ENCODE data around the gene SLCO1C1. TPM values are rescaled to one million over a fixed set of nuclear protein-coding genes. Genes with fewer than 3 reads are reported as not detected.

Gene SLCO1C1
- total and polyA plus RNA-seq, 2 donors (not counting 3 experiments of a cell fraction or from before 2014, with no cell fraction given), result 0.07 to 0.66 TPM

- Histone ChIP-seq H2AFZ (ENCODE audit: low read depth, low read length) (no peak overlapping the region), H3K9me3 (replicated peaks; ENCODE audit: control insufficient read depth, insufficient read depth, low read length) (no peaks in the 10 kb centered on the region), H3K9ac (replicated peaks; ENCODE audit: extremely low read depth, insufficient read depth, low read length) (no peak overlapping the region), H3K9me1 (replicated peaks; ENCODE audit: control insufficient read depth, extremely low read depth, insufficient read depth, low read length) (no peaks in the 10 kb centered on the region), H3K36me3 (ENCODE audit: control insufficient read depth in 2 of 2, extremely low read depth in 1 of 2, insufficient read depth in 2 of 2, low read length in 2 of 2) (peaks cover 3 to 8% of the 10 kb centered on the region in 2 experiments), H4K20me1 (replicated peaks; ENCODE audit: control insufficient read depth, extremely low read depth, insufficient read depth, low read length) (no peaks in the 10 kb centered on the region), H3K4me3 (replicated peaks in 1 of 3; ENCODE audit: insufficient read depth in 1 of 3, low read depth in 1 of 3, low read length in 3 of 3) (no peak overlapping the region), H3K4me1 (ENCODE audit: control insufficient read depth, extremely low read depth, insufficient read depth, low read length) (no peaks in the 10 kb centered on the region), H3K27me3 (ENCODE audit: control insufficient read depth in 2 of 2, insufficient read depth in 2 of 2, low read length in 2 of 2) (no peaks in the 10 kb centered on the region), H3K79me2 (ENCODE audit: control insufficient read depth, insufficient read depth, low read length) (no peaks in the 10 kb centered on the region), H3K27ac (ENCODE audit: insufficient read depth, low read depth, low read length) (no peak overlapping the region), H3K4me2 (ENCODE audit: insufficient read depth, low read length) (no peak overlapping the region)
- no TSS peak for BruUV-seq (replicated peaks)
- ChIA-PET POLR2A (no interaction called here), CTCF (interaction anchor here (1.4 kb wide), 1 partner anchor 36 kb away, joined by 4 read pairs; no protein-coding TSS in a partner anchor)
- FAIRE-seq, result no peak
- intact Hi-C loops (cut with micrococcal nuclease) (no loop called here), dilution Hi-C loops (cut with MboI; ENCODE audit: extremely low pct_ligation_motif_present, low sequenced_read_pairs) (no loop called here)
- no peak for TF ChIP-seq FOS (IDR thresholded peaks at IDR 0.05; ENCODE audit: borderline replicate concordance, insufficient read depth, low read length)
- no peak for TF ChIP-seq CTCF (IDR thresholded peaks at IDR 0.05; ENCODE audit: extremely low read depth in 1 of 2, insufficient read depth in 1 of 2, low read depth in 1 of 2, low read length in 2 of 2)
- TF ChIP-seq POLR2A (IDR thresholded peaks at IDR 0.05; ENCODE audit: low read depth, low read length), result no peak
- TF ChIP-seq EZH2 (IDR thresholded peaks at IDR 0.05; ENCODE audit: borderline replicate concordance, low read depth, low read length, severe bottlenecking), result no peak
- no peak for TF ChIP-seq JUN (IDR thresholded peaks at IDR 0.05; ENCODE audit: borderline replicate concordance, insufficient read depth, insufficient read length, low read depth)
- no peak for TF ChIP-seq MYC (IDR thresholded peaks at IDR 0.05; ENCODE audit: low read depth, low read length)
- no peak for TF ChIP-seq POLR2AphosphoS5 (IDR thresholded peaks at IDR 0.05; ENCODE audit: insufficient read depth, low read depth, low read length)
- TF ChIP-seq GATA2 (IDR thresholded peaks at IDR 0.05; ENCODE audit: insufficient read depth, insufficient read length, low read depth, low read length), result no peak
- TF ChIP-seq MAX (IDR thresholded peaks at IDR 0.05; ENCODE audit: insufficient read depth, insufficient read length), result no peak
- DNase-seq (ENCODE audit: low read depth, low spot score), result no peak
Measured at GRCh38 chr12:20681334-20681733, 13.8 kb upstream of the SLCO1C1 start.

All from endothelial cell of umbilical vein (primary cell).